Posterior cingulate gyrus (tissue), 11 donors: ENCODE measurements around the gene RPL13.

Experiments used
- DNase-seq, 10 donors: peaks; one replicate each; pipeline versions ENCODE4 v3.0.0 to v3.0.0-alpha.2; 2020 to 2021; ENCODE audit warnings: mixed read lengths in 3 of 10
- intact Hi-C: fragments of 100-400 bp; cut with DNase I; formaldehyde crosslinking; loops from one replicate; pipeline ENCODE4 v1.15.1; 2023

The RPL13 gene

GRCh38 chr16:89560378-89561141 lies at the start of gene RPL13:
RPL13 (plus strand) TSS chr16:89560682; CDS start chr16:89560960, 278 bp downstream.
- intact Hi-C loops, result loop anchor here (10.0 kb wide), 1 partner anchor 84 kb away; no protein-coding TSS in a partner anchor
- peak; percentile 93 to 99 (median 95) for DNase-seq

DNA sequence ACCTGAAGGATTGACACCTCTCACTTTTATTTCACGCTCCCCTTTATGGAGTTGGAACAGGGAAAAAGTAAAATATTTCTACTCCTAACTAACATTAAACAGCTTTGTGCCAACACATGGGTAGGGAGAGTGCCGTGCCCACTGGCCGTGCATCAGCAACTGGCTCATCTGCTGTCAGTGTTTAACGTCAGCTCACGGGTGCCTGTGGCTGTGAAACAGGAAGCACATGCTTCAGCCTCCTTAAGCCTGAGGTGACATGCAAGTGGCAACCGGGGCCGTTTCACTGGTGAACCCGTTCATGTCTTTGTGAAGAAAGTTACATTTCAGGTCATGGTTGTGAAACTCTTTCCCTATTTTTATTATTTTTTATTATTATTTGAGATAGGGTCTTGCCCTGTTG lies 49.1 kb upstream of the RPL13 start:
- intact Hi-C loops, result no loop called here
- no peak for DNase-seq

DNA sequence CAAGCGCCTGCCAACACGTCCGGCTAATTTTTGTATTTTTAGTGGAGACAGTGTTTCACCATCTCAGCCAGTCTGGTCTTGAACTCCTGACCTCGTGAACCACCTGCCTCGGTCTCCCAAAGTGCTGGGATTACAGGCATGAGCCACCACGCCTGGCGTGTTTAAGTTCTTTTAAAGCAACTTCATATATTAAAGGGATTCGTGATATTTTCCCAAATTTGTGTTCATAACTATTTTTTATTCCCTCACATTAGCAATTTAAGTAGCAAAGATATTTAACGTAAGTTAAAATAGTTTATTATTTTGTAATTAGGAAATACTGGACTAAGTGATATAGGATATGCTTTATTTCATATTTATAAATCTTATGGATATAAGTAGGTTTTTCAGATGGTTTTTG lies 48.0 kb upstream of the RPL13 start:
- no peak for DNase-seq
- intact Hi-C loops, result no loop called here

DNA sequence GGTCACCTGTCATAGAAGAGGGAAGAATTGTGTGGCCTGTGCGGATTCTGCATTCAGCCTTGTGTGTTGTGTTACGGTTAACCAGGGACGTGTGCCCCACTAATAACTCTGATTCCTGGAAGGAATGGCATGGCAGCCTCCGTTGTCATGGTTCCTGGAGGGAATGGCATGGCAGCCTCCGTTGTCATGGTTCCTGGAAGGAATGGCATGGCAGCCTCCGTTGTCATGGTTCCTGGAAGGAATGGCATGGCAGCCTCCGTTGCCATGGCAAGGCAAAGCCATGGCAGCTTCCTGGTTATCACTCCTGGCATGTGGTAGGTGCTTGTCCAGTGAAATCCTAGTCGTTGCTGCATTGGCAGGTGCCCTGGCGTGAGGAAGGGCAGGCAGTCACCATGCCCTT lies 43.4 kb upstream of the RPL13 start:
- no peak for DNase-seq
- intact Hi-C loops, result no loop called here

GRCh38 chr16:89519881-89520280 lies 40.6 kb upstream of the RPL13 start:
- intact Hi-C loops, result no loop called here
- peak in 1 of 10 donors; percentile 55 for DNase-seq

- intact Hi-C loops, result no loop called here
- no peak for DNase-seq
Measured at GRCh38 chr16:89522287-89522686, 38.2 kb upstream of the RPL13 start.

DNA sequence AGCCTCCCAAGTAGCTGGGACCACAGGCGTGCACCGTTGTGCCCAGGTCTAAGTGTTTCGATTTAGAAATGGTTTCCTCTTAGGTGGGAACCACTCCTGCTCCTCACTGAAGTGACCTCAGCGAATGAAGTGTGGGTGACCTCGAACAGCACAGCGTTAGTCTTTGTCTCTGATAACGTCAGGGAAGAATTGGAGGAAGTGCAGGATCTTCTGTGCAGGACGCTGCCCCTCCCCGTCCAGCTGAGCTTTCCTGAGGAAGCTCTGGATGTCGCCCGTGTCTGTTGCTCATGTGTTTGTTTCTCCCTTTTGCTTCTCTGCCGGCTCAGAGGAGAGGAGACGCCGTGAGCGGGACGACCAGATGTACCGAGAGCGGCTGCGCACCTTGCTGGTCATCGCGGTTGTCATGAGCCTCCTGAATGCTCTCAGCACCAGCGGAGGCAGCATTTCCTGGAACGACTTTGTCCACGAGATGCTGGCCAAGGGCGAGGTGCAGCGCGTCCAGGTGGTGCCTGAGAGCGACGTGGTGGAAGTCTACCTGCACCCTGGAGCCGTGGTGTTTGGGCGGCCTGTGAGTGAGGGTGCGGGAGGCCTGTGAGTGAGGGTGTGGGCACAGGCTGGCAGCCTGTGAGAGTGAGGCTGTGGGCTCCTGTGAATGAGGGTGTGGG lies 36.7 kb upstream of the RPL13 start:
- DNase-seq, result no peak
- intact Hi-C loops, result no loop called here

DNA sequence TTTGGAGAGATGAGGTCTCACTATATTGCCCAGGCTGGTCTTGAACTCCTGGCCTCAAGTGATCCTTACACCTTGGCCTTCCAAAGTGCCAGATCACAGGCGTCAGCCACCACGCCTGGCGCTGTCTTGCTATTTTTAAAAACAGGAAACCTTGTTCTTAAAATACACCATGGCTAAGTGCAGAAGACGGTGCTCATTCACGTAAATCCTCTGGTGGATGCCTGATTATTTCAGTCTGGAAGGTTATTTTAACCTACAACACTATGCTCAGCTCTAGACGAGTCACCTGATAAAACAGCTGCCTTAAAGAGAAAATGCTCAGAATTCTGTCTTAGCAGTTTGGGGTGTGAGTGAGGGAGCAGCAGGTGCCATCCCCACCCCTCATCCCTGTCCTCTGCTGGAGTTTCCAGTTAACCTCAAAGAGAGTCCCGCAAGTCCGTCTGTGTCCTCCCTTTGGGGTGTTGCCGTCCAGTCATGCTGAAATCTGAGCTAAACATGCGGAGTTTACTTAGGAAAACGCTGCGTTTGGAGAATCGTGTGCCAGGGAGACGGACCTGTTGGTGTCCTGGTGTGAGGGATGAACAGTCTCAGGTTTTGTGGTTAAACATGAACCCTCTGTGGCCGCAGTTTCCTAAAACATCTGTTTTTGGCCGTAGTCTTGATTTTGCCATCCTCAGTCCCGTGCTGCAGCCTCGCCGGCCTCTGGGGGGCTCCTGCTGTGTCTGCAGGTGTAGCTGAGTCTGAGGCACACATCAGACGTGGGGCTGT lies 35.2 kb upstream of the RPL13 start:
- intact Hi-C loops, result no loop called here
- no peak for DNase-seq

DNA sequence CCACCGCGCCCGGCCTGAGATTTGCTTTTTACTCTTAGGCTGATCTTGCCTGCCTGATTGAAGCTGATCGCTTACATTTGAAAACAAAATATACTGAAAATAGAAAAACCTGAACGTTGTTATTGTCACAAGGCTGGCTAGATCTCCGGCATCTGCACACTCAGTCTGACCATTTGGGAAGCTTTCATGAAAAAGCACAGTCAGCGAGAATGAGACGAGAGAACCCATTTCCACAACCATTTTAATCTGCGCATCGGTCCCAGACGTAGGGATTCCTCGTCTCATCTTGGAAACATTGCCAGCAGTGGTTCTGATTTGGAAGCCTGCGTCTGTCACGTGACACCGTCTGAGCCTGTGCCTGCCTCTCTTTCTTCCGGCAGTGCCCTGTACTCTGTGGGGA lies 31.4 kb upstream of the RPL13 start:
- no peak for DNase-seq
- intact Hi-C loops, result no loop called here

GRCh38 chr16:89530401-89531381 lies 29.8 kb upstream of the RPL13 start:
- no peak for DNase-seq
- intact Hi-C loops, result no loop called here

GRCh38 chr16:89531821-89532526 lies 28.5 kb upstream of the RPL13 start:
- intact Hi-C loops, result no loop called here

GRCh38 chr16:89534252-89534756 lies 26.2 kb upstream of the RPL13 start:
- intact Hi-C loops, result no loop called here
- no peak for DNase-seq

More at GRCh38 chr16:89531821-89532526, 28.5 kb upstream of the RPL13 start:
- DNase-seq, result no peak

- intact Hi-C loops, result no loop called here
- no peak for DNase-seq
Measured at GRCh38 chr16:89536371-89536770, 24.1 kb upstream of the RPL13 start.

DNA sequence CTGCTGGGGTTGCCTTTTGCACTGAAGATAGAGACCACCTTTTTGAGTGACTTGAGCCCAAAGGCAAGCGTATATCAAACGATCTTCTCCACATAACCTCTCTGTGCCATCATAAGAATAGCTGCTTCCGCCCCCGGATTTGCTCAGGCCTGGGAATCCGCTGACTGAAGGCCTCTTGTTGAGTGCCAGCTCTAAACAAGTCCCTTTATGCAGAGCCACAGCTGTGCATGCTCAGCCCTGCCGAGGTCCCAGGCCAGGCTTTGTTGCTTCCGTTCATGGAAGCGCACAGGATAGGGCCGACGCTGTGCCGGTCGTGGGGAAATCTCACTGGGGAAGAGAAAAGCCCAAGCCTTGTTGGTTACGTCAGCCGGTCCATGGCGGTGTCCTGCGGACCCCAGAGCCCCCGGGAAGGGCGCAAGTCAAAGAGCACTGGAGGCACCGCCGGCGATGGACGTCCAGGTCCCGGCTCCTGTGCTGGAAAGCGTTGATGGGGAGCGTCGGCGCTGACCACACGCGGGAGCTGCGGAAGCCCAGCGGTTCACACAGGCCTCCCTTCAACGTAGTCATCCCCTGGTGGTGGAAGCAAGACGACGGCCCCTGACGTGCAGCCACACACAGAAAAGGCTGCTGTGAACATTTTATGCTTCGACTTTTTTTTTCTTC lies 23.5 kb upstream of the RPL13 start:
- DNase-seq, result peak; percentile 46 to 95 (median 69)
- intact Hi-C loops, result no loop called here

- intact Hi-C loops, result no loop called here
Measured at GRCh38 chr16:89537549-89537925, 22.9 kb upstream of the RPL13 start.

GRCh38 chr16:89538286-89538685 lies 22.2 kb upstream of the RPL13 start:
- intact Hi-C loops, result no loop called here
- no peak for DNase-seq

More at GRCh38 chr16:89537549-89537925, 22.9 kb upstream of the RPL13 start:
- DNase-seq, result no peak

DNA sequence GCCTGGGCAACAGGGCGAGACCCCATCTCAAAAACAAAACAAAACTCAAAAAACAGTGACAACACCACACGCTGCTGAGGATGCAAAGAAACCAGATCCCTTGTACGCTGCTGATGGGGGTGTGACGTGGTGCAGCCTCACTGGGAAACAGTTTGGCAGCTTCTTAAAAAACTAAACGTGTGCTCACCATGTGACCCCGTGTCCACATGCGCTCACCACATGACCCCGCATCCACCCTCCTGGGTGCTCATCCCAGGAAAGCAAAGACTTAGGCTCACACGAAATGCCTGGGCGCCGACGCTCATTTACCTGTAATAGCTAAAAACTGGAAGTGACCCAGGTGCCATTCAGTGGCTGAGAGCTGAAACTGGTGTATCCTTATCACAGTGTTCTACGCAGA lies 19.9 kb upstream of the RPL13 start:
- intact Hi-C loops, result no loop called here
- no peak for DNase-seq

- DNase-seq, result no peak
- intact Hi-C loops, result no loop called here
Measured at GRCh38 chr16:89541792-89542191, 18.7 kb upstream of the RPL13 start.

DNA sequence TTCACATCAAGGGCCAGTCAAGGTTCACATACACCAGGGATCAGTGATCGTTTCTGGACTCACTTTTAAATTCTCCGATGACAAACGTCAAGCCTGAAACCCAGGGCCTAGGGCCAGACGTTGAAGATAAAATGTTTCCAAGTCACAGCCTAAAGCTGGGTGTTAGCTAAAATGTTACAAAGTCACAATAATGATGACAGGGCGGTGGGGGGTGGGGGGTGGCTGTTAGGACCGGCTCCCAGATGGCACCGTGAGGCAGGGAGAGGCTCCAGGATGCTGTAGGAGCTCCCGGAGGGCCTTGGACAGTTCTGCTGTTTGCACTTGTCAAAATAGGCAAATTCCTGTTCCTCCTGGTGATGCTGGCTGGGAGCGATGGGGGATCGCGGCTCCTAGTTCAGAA lies 16.4 kb upstream of the RPL13 start:
- no peak for DNase-seq
- intact Hi-C loops, result no loop called here
